Ectodermal cell (in vitro differentiated cells): Measurements from ENCODE around the gene LRP1B.

ENCODE experiments used
- H3K27ac ChIP-seq: 2 replicates; pipeline ENCODE4 v1.7.0; 2013; ENCODE audit warnings: mild to moderate bottlenecking, low read depth, low read length; ENCODE audit not compliant: insufficient read depth, poor library complexity, severe bottlenecking
- H3K27me3 ChIP-seq: 2 replicates; pipeline ENCODE4 v1.7.0; 2013; ENCODE audit warnings: mild to moderate bottlenecking, low read length; ENCODE audit not compliant: insufficient read depth, control insufficient read depth, poor library complexity, severe bottlenecking
- H3K36me3 ChIP-seq: one replicate; pipeline ENCODE4 v1.7.0; 2013; ENCODE audit warnings: low read length; ENCODE audit not compliant: control insufficient read depth, insufficient read depth
- H3K4me1 ChIP-seq: one replicate; pipeline ENCODE4 v1.7.0; 2013; ENCODE audit warnings: low read length; ENCODE audit not compliant: control insufficient read depth, insufficient read depth
- H3K4me3 ChIP-seq: 2 replicates; pipeline ENCODE4 v1.7.0; 2013; ENCODE audit warnings: low read depth, low read length, control low read depth; ENCODE audit not compliant: insufficient read depth
- H3K9me3 ChIP-seq: 2 replicates; pipeline ENCODE4 v1.7.0; 2013; ENCODE audit warnings: mild to moderate bottlenecking, low read length, moderate library complexity; ENCODE audit not compliant: control insufficient read depth
- WGBS, 2 experiments: methylation state at CpG; one replicate each; pipeline ENCODE4 v1.1.7; 2013; ENCODE audit warnings: missing lambda C conversion rate in 2 of 2; 5-methylcytosine and 5-hydroxymethylcytosine counted together

The LRP1B gene

DNA sequence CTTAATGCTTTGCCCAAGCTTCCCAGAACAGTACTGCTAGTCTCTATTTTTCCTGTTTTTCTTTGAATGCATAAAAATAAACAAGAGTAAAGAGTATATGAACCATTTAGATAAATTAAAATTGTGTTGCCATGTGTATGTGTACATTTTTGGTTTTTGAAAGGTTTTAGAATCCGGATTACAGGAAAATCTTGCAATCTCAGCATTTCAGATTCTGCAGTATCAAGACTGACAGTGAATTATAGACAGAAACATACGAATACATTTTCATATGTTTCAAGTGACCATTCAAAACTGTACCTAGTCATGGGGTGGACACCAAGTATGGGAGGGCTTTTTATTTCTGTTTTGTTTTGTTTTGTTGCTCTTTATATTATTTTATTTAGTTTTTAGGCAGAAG lies 604.1 kb downstream of the LRP1B start:
- Histone ChIP-seq H3K27ac (no peak overlapping the region), H3K27me3 (no peaks in the 10 kb centered on the region), H3K4me3 (no peak overlapping the region), H3K36me3 (no peaks in the 10 kb centered on the region), H3K9me3 (no peaks in the 10 kb centered on the region), H3K4me1 (no peaks in the 10 kb centered on the region)
- 90 to 95% methylated on average over 2 of the region's 2 CpGs for WGBS, 2 experiments

GRCh38 chr2:141524777-141525176 lies 606.0 kb downstream of the LRP1B start:
- Histone ChIP-seq H3K36me3 (no peaks in the 10 kb centered on the region), H3K27ac (no peak overlapping the region), H3K27me3 (no peaks in the 10 kb centered on the region), H3K4me3 (no peak overlapping the region), H3K9me3 (no peaks in the 10 kb centered on the region), H3K4me1 (no peaks in the 10 kb centered on the region)
- 64 to 92% methylated on average over 2 to 3 of the region's 3 CpGs for WGBS, 2 experiments

DNA sequence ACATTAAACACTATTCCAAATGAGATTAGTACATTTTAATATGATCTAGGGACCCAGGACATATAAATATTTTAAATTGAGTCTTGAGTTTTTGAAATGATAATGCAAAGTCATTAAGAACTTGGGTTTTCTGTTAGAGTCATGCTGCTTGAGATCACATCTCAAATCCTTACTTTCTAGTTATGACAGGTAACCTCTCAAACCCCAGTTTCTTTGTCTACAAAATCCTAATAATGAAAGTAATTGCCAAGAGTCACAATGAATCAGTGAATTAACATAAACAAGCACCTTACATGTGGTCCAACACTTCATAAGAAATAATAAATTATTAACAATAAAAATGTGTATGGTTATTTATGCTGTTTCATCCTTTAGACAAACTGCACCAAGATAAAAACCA lies 607.6 kb downstream of the LRP1B start:
- H3K27ac ChIP-seq = no peak overlapping the region
- no peaks in the 10 kb centered on the region for H3K9me3 ChIP-seq
- H3K36me3 ChIP-seq = no peaks in the 10 kb centered on the region
- H3K27me3 ChIP-seq = no peaks in the 10 kb centered on the region
- no peaks in the 10 kb centered on the region for H3K4me1 ChIP-seq
- H3K4me3 ChIP-seq = no peak overlapping the region

GRCh38 chr2:141522702-141523101 lies 608.1 kb downstream of the LRP1B start:
- Histone ChIP-seq H3K4me3 (no peak overlapping the region), H3K4me1 (no peaks in the 10 kb centered on the region), H3K27me3 (no peaks in the 10 kb centered on the region), H3K27ac (no peak overlapping the region), H3K36me3 (no peaks in the 10 kb centered on the region), H3K9me3 (no peaks in the 10 kb centered on the region)
- 86 to 96% methylated on average over 1 of the region's 1 CpG for whole genome bisulfite sequencing, 2 experiments

DNA sequence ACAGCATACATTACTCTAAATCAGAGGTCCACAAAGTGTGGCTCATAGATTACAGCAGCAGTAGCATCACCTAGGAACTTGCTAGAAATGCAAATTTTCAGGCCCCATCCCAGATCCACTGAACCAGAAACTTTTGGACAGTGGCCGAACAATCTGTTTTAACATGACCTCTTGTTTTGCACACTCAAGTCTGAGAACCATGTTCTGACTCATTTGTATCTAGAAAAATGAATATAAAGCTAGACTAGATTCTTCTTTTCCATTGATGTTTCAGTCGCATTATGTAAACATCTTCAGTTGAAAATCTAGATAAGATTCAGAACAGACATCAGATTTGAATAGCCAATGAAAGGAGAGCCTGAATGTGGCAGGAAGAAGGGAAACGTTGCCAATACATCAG lies 608.8 kb downstream of the LRP1B start:
- Histone ChIP-seq H3K27me3 (no peaks in the 10 kb centered on the region), H3K27ac (no peak overlapping the region), H3K36me3 (no peaks in the 10 kb centered on the region), H3K4me1 (no peaks in the 10 kb centered on the region), H3K9me3 (no peaks in the 10 kb centered on the region), H3K4me3 (no peak overlapping the region)
- 93 to 95% methylated on average over 3 of the region's 3 CpGs for WGBS, 2 experiments

DNA sequence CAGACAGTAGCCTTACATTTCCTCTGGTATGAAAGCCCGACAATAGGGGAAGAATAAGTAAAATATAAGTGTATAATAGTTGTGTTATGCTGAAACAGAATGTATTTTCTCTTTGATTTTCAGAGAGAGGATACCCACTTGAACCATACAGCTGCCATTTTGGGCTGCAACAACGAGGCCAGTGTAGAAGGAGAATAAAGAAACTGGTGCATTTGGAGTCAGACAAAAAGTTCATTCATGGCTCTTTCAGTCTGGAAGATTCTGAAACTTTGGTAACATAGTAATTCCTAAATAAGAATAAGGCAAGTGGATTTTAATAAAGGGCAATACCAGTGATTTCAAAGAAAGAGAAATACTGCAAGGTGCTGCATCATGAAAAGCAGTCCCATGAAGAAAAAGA lies 610.9 kb downstream of the LRP1B start:
- Histone ChIP-seq H3K4me3 (no peak overlapping the region), H3K9me3 (no peaks in the 10 kb centered on the region), H3K4me1 (no peaks in the 10 kb centered on the region), H3K27me3 (no peaks in the 10 kb centered on the region), H3K36me3 (no peaks in the 10 kb centered on the region), H3K27ac (no peak overlapping the region)
- WGBS, 2 experiments = 93 to 97% methylated on average over 2 of the region's 2 CpGs

DNA sequence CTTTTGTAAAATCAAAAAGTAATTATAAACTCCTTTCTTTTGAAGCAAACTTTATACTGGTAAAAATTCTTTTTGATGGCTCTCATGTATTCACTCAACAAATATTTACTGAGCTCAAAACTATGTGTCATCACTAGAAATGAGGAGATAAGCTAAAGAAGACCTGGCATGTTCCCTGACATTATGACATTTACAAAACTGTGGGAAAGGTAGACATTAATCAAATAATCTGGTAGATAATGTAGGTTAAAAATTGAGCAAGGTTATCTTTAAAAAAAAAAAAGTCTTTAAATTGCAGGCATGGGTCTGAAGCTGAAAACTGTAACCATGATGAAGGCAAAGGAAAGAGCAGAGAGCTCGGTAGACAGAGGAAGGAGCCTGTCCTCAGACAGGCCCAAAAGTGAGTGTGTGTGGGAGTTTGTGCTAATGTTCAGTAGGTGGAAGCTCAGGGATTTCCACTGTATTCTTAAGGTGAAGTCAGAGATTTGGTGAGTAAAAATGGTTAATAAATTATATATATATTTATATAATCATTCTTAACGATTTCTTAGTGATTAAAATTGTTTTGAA lies 612.9 kb downstream of the LRP1B start:
- H3K27ac ChIP-seq = no peak overlapping the region
- WGBS, 2 experiments = 93 to 95% methylated on average over 1 of the region's 2 CpGs
- H3K36me3 ChIP-seq = no peaks in the 10 kb centered on the region
- no peaks in the 10 kb centered on the region for H3K27me3 ChIP-seq
- no peaks in the 10 kb centered on the region for H3K9me3 ChIP-seq
- no peak overlapping the region for H3K4me3 ChIP-seq
- no peaks in the 10 kb centered on the region for H3K4me1 ChIP-seq

DNA sequence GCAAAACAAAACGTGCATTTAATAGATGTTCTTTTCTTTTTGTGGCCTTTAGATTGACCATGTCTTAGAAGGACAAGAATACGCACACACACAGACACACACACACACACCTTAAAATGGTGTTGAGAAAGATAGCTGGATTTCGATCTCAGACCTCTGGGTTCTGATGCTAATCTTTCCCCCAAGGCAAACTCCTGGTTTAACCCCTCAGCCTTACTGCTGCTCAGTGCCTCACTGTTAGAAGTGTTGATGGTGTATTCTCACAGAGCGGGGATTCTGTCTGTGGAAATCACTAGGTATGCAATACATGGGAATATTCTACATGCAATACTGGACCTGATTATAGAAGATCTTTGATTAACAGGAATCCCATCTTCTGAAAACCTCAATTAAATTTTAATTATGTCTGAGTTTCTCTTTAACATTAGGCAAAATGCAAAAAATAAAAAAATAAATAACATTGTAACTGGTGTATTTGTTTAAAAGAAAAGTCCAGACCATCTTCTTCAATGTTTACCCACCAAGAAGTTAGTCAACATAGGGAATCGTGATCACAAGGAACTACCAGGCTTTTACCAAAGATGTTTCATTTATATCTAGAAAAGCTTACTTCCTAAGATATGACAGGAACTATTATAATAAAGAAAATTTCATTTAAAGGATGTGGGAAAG lies 613.5 kb downstream of the LRP1B start:
- Histone ChIP-seq H3K27ac (no peak overlapping the region), H3K4me1 (no peaks in the 10 kb centered on the region), H3K36me3 (no peaks in the 10 kb centered on the region), H3K27me3 (no peaks in the 10 kb centered on the region), H3K4me3 (no peak overlapping the region), H3K9me3 (no peaks in the 10 kb centered on the region)
- WGBS, 2 experiments = 67 to 78% methylated on average over 3 to 5 of the region's 5 CpGs

GRCh38 chr2:141515931-141516330 lies 614.9 kb downstream of the LRP1B start:
- no peaks in the 10 kb centered on the region for H3K4me1 ChIP-seq
- no peaks in the 10 kb centered on the region for H3K27me3 ChIP-seq
- no peak overlapping the region for H3K4me3 ChIP-seq
- H3K36me3 ChIP-seq = no peaks in the 10 kb centered on the region
- H3K9me3 ChIP-seq = no peaks in the 10 kb centered on the region
- no peak overlapping the region for H3K27ac ChIP-seq

DNA sequence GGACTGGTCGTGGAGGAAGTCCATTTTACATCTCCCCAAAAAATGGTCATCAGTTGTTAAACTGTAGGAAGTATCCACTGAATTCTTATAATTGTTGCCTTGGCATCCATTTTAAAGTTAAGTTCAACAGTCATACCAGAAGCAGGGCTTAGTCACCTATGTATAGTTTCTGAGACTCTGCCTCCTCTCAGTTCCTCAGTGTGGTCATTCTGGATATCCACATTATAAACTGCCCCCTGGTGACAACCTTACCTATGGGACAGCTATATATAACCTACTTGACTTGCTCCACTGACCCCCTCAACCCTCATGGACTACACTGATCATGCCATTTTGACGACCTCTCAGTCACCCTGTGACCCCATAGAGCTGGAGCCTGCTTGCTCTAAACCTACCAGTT lies 617.0 kb downstream of the LRP1B start:
- H3K9me3 ChIP-seq = no peaks in the 10 kb centered on the region
- no peak overlapping the region for H3K4me3 ChIP-seq
- 50 to 51% methylated on average over 2 of the region's 2 CpGs for WGBS, 2 experiments
- H3K27me3 ChIP-seq = no peaks in the 10 kb centered on the region
- H3K36me3 ChIP-seq = no peaks in the 10 kb centered on the region
- no peak overlapping the region for H3K27ac ChIP-seq
- H3K4me1 ChIP-seq = no peaks in the 10 kb centered on the region
